ENCODE measurements around the gene CXXC1.

DNA sequence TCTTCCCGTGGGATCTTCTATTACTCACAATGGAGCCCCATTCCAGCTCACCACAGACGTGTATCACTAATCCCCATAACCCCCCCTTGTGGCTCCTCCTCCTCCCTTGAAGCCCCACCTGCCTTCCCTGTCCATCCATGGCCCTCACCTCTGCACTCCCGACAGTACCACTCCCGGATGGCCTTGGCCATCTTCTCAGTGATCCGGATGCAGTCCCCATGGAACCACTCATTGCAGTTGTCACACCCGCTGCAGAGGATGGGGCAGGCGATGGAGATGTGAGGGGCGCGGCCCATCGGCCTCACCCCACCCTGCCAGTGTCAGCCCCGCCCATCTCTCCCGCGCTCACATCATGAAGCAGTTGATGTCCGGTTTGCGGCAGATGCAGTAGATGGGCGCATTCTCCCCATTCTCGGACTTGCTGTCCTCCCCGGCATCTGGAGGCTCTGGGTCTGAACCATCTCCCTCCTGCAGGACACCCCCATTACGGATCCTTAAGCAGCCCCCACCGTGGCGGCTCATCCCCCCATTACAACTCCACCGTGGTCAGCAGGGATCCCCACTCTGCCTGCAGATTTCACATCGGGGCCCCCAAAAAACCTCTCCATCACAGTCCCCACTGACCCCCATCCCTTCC, 983 bp downstream of the CXXC1 start:
- TF ChIP-seq, protein P1, sequence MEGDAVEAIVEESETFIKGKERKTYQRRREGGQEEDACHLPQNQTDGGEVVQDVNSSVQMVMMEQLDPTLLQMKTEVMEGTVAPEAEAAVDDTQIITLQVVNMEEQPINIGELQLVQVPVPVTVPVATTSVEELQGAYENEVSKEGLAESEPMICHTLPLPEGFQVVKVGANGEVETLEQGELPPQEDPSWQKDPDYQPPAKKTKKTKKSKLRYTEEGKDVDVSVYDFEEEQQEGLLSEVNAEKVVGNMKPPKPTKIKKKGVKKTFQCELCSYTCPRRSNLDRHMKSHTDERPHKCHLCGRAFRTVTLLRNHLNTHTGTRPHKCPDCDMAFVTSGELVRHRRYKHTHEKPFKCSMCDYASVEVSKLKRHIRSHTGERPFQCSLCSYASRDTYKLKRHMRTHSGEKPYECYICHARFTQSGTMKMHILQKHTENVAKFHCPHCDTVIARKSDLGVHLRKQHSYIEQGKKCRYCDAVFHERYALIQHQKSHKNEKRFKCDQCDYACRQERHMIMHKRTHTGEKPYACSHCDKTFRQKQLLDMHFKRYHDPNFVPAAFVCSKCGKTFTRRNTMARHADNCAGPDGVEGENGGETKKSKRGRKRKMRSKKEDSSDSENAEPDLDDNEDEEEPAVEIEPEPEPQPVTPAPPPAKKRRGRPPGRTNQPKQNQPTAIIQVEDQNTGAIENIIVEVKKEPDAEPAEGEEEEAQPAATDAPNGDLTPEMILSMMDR (IDR thresholded peaks at IDR 0.05; ENCODE audit: low read length) = no peak
- TF ChIP-seq EZH2 (optimal IDR thresholded peaks at IDR 0.05; ENCODE audit: low read depth, low read length) (no peak), EZH2phosphoT487 (IDR thresholded peaks at IDR 0.05; ENCODE audit: low read length) (no peak)
